Measurements from ENCODE around the gene MAP3K5.

The MAP3K5 gene

GRCh38 chr6:136771306-136771705 lies 21.0 kb downstream of the MAP3K5 start:
- TF ChIP-seq CTCF (conservative IDR thresholded peaks at IDR 0.05; ENCODE audit: low read length): no peak
- DNase-seq (ENCODE audit: low read depth): no peak
- H3K4me3 ChIP-seq (ENCODE audit: low read length): no peak overlapping the region

GRCh38 chr6:136769759-136770158 lies 22.5 kb downstream of the MAP3K5 start:
- no peak for DNase-seq (ENCODE audit: low read depth)
- TF ChIP-seq CTCF (conservative IDR thresholded peaks at IDR 0.05; ENCODE audit: low read length): no peak
- H3K4me3 ChIP-seq (ENCODE audit: low read length): no peak overlapping the region

GRCh38 chr6:136769124-136769523 lies 23.2 kb downstream of the MAP3K5 start:
- no peak for DNase-seq (ENCODE audit: low read depth)
- H3K4me3 ChIP-seq (ENCODE audit: low read length): no peak overlapping the region
- TF ChIP-seq CTCF (conservative IDR thresholded peaks at IDR 0.05; ENCODE audit: low read length): no peak

GRCh38 chr6:136767570-136768309 lies 24.5 kb downstream of the MAP3K5 start:
- no peak for DNase-seq (ENCODE audit: low read depth)
- H3K4me3 ChIP-seq (ENCODE audit: low read length): no peak overlapping the region
- no peak for TF ChIP-seq CTCF (conservative IDR thresholded peaks at IDR 0.05; ENCODE audit: low read length)

- no peak overlapping the region for H3K4me3 ChIP-seq (ENCODE audit: low read length)
- no peak for DNase-seq (ENCODE audit: low read depth)
- TF ChIP-seq CTCF (conservative IDR thresholded peaks at IDR 0.05; ENCODE audit: low read length): no peak
Observed at GRCh38 chr6:136767103-136767502, 25.2 kb downstream of the MAP3K5 start.

GRCh38 chr6:136766274-136766673 lies 26.0 kb downstream of the MAP3K5 start:
- no peak overlapping the region for H3K4me3 ChIP-seq (ENCODE audit: low read length)
- no peak for TF ChIP-seq CTCF (conservative IDR thresholded peaks at IDR 0.05; ENCODE audit: low read length)
- DNase-seq (ENCODE audit: low read depth): no peak

- no peak for TF ChIP-seq CTCF (conservative IDR thresholded peaks at IDR 0.05; ENCODE audit: low read length)
- no peak overlapping the region for H3K4me3 ChIP-seq (ENCODE audit: low read length)
- no peak for DNase-seq (ENCODE audit: low read depth)
Observed at GRCh38 chr6:136764517-136764993, 27.7 kb downstream of the MAP3K5 start.
